ENCODE results near the gene C10orf120. TPM values are rescaled to one million over a fixed set of nuclear protein-coding genes. Genes with fewer than 3 reads are reported as not detected.
A peak's percentile ranks its signal among the peaks of the same experiment; 100 is the strongest.

C10orf120 gene
- not detected for polyA plus RNA-seq

- Mint-ChIP-seq H3K27ac (no peak within 1 kb of the TSS), H3K4me3 (no peak within 1 kb of the TSS), H3K9me3 (no peaks in the 10 kb centered on the region), H3K4me1 (no peaks in the 10 kb centered on the region), H3K36me3 (no peaks in the 10 kb centered on the region), H3K27me3 (no peaks in the 10 kb centered on the region)
These were observed at the start of gene C10orf120 for GRCh38 chr10:122699796-122700455. C10orf120 (minus strand) TSS chr10:122699846; CDS start chr10:122699790, 56 bp downstream.

- Mint-ChIP-seq H3K9me3 (no peaks in the 10 kb centered on the region), H3K4me1 (no peaks in the 10 kb centered on the region), H3K27ac (no peak overlapping the region), H3K4me3 (no peak overlapping the region), H3K36me3 (no peaks in the 10 kb centered on the region), H3K27me3 (peaks cover 3% of the 10 kb centered on the region)
These were observed 48.9 kb upstream of the C10orf120 start for GRCh38 chr10:122748496-122748895.

GRCh38 chr10:122746408-122746807 lies 46.8 kb upstream of the C10orf120 start:
- Mint-ChIP-seq H3K36me3 (no peaks in the 10 kb centered on the region), H3K4me3 (no peak overlapping the region), H3K9me3 (no peaks in the 10 kb centered on the region), H3K27ac (no peak overlapping the region), H3K4me1 (no peaks in the 10 kb centered on the region), H3K27me3 (peaks cover 3% of the 10 kb centered on the region)

GRCh38 chr10:122744257-122744656 lies 44.6 kb upstream of the C10orf120 start:
- H3K9me3 Mint-ChIP-seq: no peaks in the 10 kb centered on the region
- H3K4me3 Mint-ChIP-seq: no peak overlapping the region
- no peaks in the 10 kb centered on the region for H3K4me1 Mint-ChIP-seq
- no peaks in the 10 kb centered on the region for H3K36me3 Mint-ChIP-seq
- peaks cover 3% of the 10 kb centered on the region for H3K27me3 Mint-ChIP-seq
- H3K27ac Mint-ChIP-seq: no peak overlapping the region

GRCh38 chr10:122740640-122741039 lies 41.0 kb upstream of the C10orf120 start:
- Mint-ChIP-seq H3K4me1 (no peaks in the 10 kb centered on the region), H3K27ac (no peak overlapping the region), H3K27me3 (peaks cover 2% of the 10 kb centered on the region), H3K4me3 (no peak overlapping the region), H3K9me3 (no peaks in the 10 kb centered on the region), H3K36me3 (no peaks in the 10 kb centered on the region)

GRCh38 chr10:122738031-122738430 lies 38.4 kb upstream of the C10orf120 start:
- H3K9me3 Mint-ChIP-seq: no peaks in the 10 kb centered on the region
- H3K4me1 Mint-ChIP-seq: no peaks in the 10 kb centered on the region
- H3K36me3 Mint-ChIP-seq: no peaks in the 10 kb centered on the region
- no peak overlapping the region for H3K4me3 Mint-ChIP-seq
- H3K27me3 Mint-ChIP-seq: peaks cover 11% of the 10 kb centered on the region
- H3K27ac Mint-ChIP-seq: no peak overlapping the region

GRCh38 chr10:122733931-122734665 lies 34.5 kb upstream of the C10orf120 start:
- Mint-ChIP-seq H3K4me1 (no peaks in the 10 kb centered on the region), H3K36me3 (no peaks in the 10 kb centered on the region), H3K27ac (no peak overlapping the region), H3K4me3 (no peak overlapping the region), H3K27me3 (peaks cover 15% of the 10 kb centered on the region), H3K9me3 (no peaks in the 10 kb centered on the region)

GRCh38 chr10:122733443-122733842 lies 33.8 kb upstream of the C10orf120 start:
- H3K27me3 Mint-ChIP-seq: peaks cover 15% of the 10 kb centered on the region
- no peaks in the 10 kb centered on the region for H3K4me1 Mint-ChIP-seq
- H3K4me3 Mint-ChIP-seq: no peak overlapping the region
- H3K36me3 Mint-ChIP-seq: no peaks in the 10 kb centered on the region
- no peak overlapping the region for H3K27ac Mint-ChIP-seq
- H3K9me3 Mint-ChIP-seq: no peaks in the 10 kb centered on the region

- H3K4me1 Mint-ChIP-seq: no peaks in the 10 kb centered on the region
- H3K36me3 Mint-ChIP-seq: no peaks in the 10 kb centered on the region
- H3K9me3 Mint-ChIP-seq: no peaks in the 10 kb centered on the region
- H3K27ac Mint-ChIP-seq: no peak overlapping the region
- peaks cover 13% of the 10 kb centered on the region for H3K27me3 Mint-ChIP-seq
- peak overlapping the region in 1 of 4 donors; percentile 58 for H3K4me3 Mint-ChIP-seq
These were observed 30.6 kb upstream of the C10orf120 start for GRCh38 chr10:122730238-122730637.

- Mint-ChIP-seq H3K9me3 (no peaks in the 10 kb centered on the region), H3K4me1 (no peaks in the 10 kb centered on the region), H3K27me3 (peaks cover 12% of the 10 kb centered on the region), H3K27ac (no peak overlapping the region), H3K36me3 (no peaks in the 10 kb centered on the region), H3K4me3 (no peak overlapping the region)
These were observed 29.5 kb upstream of the C10orf120 start for GRCh38 chr10:122729126-122729525.

GRCh38 chr10:122727426-122727825 lies 27.8 kb upstream of the C10orf120 start:
- no peaks in the 10 kb centered on the region for H3K4me1 Mint-ChIP-seq
- no peak overlapping the region for H3K27ac Mint-ChIP-seq
- no peaks in the 10 kb centered on the region for H3K9me3 Mint-ChIP-seq
- H3K27me3 Mint-ChIP-seq: peaks cover 6% of the 10 kb centered on the region
- H3K36me3 Mint-ChIP-seq: no peaks in the 10 kb centered on the region
- no peak overlapping the region for H3K4me3 Mint-ChIP-seq

GRCh38 chr10:122725768-122726167 lies 26.1 kb upstream of the C10orf120 start:
- no peaks in the 10 kb centered on the region for H3K4me1 Mint-ChIP-seq
- no peaks in the 10 kb centered on the region for H3K36me3 Mint-ChIP-seq
- H3K27me3 Mint-ChIP-seq: peaks cover 6% of the 10 kb centered on the region
- H3K27ac Mint-ChIP-seq: no peak overlapping the region
- H3K4me3 Mint-ChIP-seq: no peak overlapping the region
- no peaks in the 10 kb centered on the region for H3K9me3 Mint-ChIP-seq

- Mint-ChIP-seq H3K4me1 (no peaks in the 10 kb centered on the region), H3K9me3 (no peaks in the 10 kb centered on the region), H3K4me3 (no peak overlapping the region), H3K27ac (no peak overlapping the region), H3K27me3 (peaks cover 7% of the 10 kb centered on the region), H3K36me3 (no peaks in the 10 kb centered on the region)
These were observed 25.4 kb upstream of the C10orf120 start for GRCh38 chr10:122725006-122725405.

GRCh38 chr10:122721111-122721510 lies 21.5 kb upstream of the C10orf120 start:
- Mint-ChIP-seq H3K27me3 (peaks cover 1% of the 10 kb centered on the region), H3K4me3 (no peak overlapping the region), H3K9me3 (peaks cover 0 to 2% (median 0%) of the 10 kb centered on the region in 3 donors), H3K27ac (no peak overlapping the region), H3K36me3 (no peaks in the 10 kb centered on the region), H3K4me1 (no peaks in the 10 kb centered on the region)

- no peak overlapping the region for H3K27ac Mint-ChIP-seq
- H3K36me3 Mint-ChIP-seq: no peaks in the 10 kb centered on the region
- H3K4me1 Mint-ChIP-seq: no peaks in the 10 kb centered on the region
- peaks cover 1% of the 10 kb centered on the region for H3K27me3 Mint-ChIP-seq
- H3K4me3 Mint-ChIP-seq: no peak overlapping the region
- H3K9me3 Mint-ChIP-seq: peaks cover 0 to 2% (median 0%) of the 10 kb centered on the region in 3 donors
These were observed 16.4 kb upstream of the C10orf120 start for GRCh38 chr10:122716025-122716424.

GRCh38 chr10:122715576-122715975 lies 15.9 kb upstream of the C10orf120 start:
- no peak overlapping the region for H3K4me3 Mint-ChIP-seq
- no peaks in the 10 kb centered on the region for H3K36me3 Mint-ChIP-seq
- no peaks in the 10 kb centered on the region for H3K4me1 Mint-ChIP-seq
- peaks cover 0 to 2% (median 0%) of the 10 kb centered on the region in 3 donors for H3K9me3 Mint-ChIP-seq
- peaks cover under 1% of the 10 kb centered on the region for H3K27me3 Mint-ChIP-seq
- H3K27ac Mint-ChIP-seq: no peak overlapping the region

All from IgD-negative memory B cell (primary cell).